ENCODE measurements around the gene MMP24OS. TPM values are rescaled to one million over a fixed set of nuclear protein-coding genes. Genes with fewer than 3 reads are reported as not detected.

The MMP24OS gene
- 32.6 and 36.6 TPM in 2 replicates for total RNA-seq

GRCh38 chr20:35277531-35278395, at the start of gene MMP24OS:
TSS of gene MMP24OS (minus strand) at chr20:35278122. CDS start at chr20:35277929, 193 bp downstream.

DNA sequence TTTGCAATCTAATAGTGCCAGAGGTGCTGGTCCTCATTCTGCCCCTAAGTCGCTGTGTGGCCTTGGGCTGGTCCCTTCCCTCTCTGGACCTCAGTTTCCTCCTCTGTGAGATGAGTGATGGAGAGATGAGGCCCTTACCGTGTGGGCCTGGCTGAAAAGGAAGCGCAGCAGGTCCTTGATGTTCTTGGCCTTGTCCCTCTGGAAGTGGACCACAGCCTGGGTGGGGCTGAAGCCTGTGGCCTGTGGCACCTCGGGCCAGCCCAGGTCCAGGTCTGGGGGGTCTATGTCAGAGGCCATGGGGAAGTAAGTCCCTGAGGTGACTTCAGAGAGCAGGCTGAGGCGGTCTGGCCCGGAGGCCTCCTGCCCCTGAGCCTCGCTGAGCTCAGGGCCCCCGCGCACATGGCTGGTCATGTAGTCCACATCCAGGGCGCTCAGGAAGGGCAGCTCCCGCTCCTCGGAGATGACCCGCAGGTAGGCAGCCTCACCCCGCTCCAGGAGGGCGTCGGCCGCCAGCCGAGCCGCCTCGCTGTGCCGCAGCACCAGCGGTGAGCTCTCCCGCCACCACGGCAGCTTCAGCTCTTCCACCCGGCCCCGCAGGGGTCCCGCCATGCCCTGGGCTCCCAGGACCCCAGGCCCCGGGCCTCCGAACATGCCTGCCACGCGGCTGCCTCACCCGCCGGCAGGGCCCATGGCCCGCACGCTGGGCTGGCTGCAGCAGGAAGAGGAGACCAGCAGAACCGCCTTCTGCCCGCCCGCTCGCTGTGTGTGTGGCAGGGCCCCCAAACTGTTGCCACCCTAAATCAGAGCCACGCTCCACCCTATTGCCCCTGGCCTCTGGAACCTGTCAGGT, 14.0 kb upstream of the MMP24OS start, which contains the start of gene FAM83C:
Gene FAM83C, minus strand, starts transcription at position 772 of the 850 bp plus-strand sequence. Its CDS starts 121 bp downstream, at position 651.

GRCh38 chr20:35284267-35284991, 6.5 kb upstream of the MMP24OS start, which contains the start of gene EIF6:
TSS of gene EIF6 (minus strand) at chr20:35284772. CDS start at chr20:35284487, 285 bp downstream.

Other genes with a start within 250 kb of the MMP24OS start
- 81.2 and 83.3 TPM in 2 replicates for gene TRPC4AP, start 185.3 kb downstream of the MMP24OS start, total RNA-seq
- gene EDEM2, start 130.8 kb downstream of the MMP24OS start, total RNA-seq, result 25.8 and 28.7 TPM in 2 replicates
- gene PROCR, start 106.0 kb downstream of the MMP24OS start, total RNA-seq, result 15.2 and 20.3 TPM in 2 replicates
- 0.16 and 0.18 TPM in 2 replicates for gene MMP24, start 51.4 kb downstream of the MMP24OS start, total RNA-seq
- 161 and 185 TPM in 2 replicates for gene EIF6, start 6.7 kb upstream of the MMP24OS start, total RNA-seq
- gene FAM83C, start 14.3 kb upstream of the MMP24OS start, total RNA-seq, result not detected in 2 replicates
- 20.4 and 33.0 TPM in 2 replicates for gene UQCC1, start 133.9 kb upstream of the MMP24OS start, total RNA-seq
- gene GDF5, start 160.1 kb upstream of the MMP24OS start, total RNA-seq, result 37.4 and 41.8 TPM in 2 replicates
- gene CEP250, start 177.5 kb upstream of the MMP24OS start, total RNA-seq, result 14.4 and 25.8 TPM in 2 replicates

Data from cardiac atrium fibroblast (primary cell).